Pons (tissue), 1 donor: ENCODE results near the gene MAP7.
"Not testable (repeated sequence)": the region's sequence is repeated elsewhere in the genome, so short reads cannot be mapped to it uniquely, and the experiment has no call there.

ENCODE experiments used
- DNase-seq: peaks from one replicate; pipeline ENCODE4 v3.0.0-alpha.2; 2016; ENCODE audit warnings: low spot score

Gene MAP7

DNA sequence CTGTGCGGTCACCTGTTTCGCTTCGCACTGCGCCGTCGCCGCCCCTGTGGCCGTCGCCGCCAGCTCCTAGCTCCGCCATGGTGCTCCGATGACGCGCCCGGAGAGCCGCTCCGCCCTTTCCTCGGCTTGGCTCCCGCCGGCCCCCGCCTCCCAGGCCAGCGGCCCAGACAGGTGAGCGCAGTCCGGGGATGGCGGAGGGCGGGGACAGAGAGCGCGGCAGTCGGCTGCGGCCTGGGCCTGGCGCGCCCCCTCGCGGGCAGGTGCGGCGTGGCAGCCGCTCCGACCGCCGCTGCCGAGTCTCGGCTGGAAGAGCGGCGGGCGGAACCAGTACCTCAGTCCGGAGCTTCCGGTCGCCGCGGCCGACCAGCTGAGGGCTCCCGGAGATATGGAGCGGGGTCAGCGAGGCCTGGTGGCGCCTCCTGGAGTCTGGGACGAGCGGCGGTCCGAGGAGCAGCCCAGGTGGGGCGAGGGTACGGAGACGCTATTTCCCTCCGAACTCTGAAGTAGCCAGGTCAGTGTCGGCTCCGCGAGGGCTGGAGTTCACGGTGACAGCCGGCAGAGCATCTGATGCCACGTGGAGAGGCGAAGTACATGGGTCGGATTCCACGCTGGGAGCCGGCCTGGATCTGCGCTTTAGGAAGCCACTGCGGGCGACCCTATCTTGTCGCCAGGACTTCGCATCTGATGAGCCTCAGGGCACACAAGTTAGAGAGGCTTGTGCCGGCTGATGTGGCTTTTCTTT is at the start of gene MAP7:
TSS of gene MAP7 (minus strand) at position 93 of the 742 bp plus-strand sequence. CDS start at position 79, 14 bp downstream.
- no peak for DNase-seq

DNA sequence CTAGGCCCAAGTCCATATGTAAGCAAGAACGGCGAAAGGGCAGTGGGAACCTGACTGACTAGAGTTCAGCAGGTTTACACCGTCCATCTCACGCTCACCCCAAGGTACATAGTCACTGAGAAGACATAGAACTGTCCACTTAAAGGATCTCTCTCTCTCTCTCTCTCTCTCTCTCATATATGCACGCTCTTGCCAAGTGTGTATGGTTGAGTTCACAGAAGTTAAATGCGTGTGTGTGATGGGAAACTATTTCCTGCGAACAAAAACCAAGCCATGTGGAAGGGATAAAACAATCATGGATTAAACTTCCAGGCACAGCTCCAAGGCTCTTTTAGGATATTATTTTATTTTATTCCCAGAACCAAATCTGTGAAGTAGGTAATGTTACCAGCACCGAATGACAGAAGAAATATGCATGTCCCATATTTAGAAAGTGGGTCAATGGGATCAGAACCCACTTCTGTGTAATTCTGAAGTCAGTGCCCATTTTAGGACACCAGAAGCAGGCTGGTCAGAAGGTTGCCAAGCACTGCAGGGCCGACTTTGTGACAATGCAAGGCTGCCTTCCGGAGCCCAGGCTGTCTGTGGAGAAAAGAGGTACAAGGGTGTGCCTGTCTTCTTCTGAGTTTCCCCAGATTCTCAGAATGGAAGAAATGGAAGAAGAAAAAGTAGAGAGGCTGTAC is 49.2 kb upstream of the MAP7 start:
- DNase-seq, result no peak

DNA sequence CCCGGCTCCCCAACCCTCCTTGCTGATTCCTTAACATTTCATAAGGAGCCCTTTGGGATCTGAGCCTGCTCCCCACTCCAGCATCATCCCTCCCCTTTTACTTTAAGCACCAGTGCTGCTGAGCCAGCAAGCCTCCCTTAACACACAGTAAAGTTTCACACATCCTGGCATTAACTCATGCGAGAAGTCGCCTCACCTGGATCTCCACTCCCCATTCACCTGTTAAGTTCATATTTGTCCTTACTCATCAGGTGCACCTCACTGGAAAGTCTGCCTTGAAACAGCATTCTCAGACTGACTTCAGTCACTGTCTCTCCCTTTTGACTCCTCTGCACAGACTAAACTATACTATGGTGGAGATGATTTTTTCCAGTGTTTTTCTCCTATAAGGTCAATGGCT is 47.8 kb upstream of the MAP7 start:
- no peak for DNase-seq

DNA sequence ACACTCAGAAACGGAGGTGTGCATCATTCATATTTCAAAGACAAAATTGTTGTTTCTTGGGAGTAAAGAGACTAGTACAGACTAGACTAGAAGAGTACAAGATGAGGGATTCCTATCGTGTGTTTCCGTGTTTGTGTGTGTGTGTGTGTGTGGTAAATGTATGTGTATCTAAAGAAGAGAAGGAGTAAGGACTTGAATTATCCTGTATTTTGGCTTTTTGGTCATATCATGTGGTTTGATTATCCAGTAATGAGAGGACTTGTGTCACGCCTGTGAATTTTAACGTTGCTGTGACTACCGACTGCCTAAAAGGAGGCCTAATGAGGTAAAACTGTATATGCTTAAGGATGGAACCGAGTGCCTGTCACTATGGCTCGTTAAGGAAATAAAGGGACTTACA is 44.4 kb upstream of the MAP7 start:
- no peak for DNase-seq

DNA sequence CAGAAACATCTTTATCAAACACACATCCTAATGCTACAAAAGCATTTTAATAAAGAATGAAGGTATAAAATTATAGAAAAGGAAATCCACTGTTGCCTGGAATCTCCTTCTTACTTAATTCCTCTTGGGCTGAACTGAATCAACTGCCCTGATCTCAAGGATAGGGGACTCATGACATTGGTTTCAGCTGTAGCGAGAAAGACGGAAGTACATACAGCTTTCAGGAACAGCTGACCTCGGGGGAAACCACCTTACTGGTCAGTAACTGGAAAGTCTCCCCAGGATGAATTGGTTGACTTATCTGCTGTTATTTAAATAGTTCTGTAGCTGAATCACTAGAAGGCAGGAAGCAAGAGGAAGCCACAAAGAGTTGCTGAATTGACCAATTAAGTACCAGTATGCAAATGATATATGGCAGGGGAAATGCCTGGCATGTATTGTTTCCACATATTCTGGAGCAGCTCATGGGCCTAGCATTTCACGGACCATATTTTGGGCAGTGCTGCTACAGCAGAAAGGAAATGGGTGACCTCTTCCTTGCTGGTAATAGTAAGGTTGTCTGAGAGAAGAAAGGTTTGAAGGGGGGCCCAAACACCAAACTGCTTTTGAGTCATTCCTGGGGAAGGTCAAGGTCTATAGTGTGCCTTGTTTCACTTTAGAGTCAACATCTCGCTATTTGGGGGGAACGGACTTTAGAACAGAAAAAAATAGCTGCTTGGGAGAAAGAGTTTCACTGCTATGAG is 43.7 kb upstream of the MAP7 start:
- DNase-seq, result peak; percentile 66

DNA sequence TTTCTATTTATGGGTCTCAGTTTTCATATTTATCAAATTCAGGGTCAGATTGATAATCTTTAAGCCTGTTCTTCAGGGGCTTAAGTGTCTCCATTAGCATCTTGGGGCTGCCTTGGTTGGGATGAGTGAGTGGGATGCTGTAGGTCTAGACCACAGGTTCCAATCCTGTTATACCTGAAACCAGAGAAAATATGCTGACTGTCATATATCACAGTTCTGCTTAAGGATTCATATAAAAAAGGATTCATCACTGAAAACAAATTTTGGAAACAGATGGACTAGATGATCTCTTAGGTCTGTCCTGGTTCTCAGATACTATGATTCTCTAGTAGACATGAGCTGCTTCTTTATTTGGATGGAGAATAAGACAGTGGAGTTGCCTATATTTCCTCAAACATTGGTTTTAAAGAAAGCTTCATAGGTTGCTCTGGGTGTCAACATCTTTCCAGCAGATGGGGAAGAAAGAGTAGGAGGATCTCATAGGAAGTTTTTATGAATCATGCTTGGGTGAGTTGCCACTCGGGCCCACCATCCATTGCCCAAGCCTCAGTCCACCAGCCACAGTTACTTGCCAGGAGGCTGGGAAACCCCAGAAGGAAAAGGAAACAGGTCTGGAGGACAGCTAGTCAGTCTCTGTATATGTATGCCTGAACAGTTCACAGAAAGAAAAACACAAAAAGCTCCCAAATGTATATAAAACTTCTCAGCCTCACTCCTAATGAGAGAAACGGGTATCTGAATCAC is 42.9 kb upstream of the MAP7 start:
- no peak for DNase-seq

DNA sequence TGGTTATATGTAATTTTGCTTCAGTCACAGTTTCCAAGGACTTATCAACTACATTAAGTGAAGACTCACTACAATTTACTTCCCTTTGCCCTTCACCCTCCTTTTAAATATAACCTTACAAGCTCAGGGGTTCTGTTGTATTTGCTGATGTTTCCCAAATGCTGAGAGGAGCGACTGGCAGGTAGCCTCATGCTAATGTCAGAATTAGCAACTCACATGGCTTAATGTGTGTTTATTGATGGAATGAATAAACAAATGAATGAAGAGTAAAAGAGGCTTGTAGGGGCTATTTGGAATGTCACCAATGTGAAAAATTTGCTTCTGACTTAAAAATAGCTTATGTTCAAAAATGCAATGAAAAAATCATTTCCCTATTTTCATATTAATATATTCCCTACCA is 41.4 kb upstream of the MAP7 start:
- DNase-seq, result no peak

DNA sequence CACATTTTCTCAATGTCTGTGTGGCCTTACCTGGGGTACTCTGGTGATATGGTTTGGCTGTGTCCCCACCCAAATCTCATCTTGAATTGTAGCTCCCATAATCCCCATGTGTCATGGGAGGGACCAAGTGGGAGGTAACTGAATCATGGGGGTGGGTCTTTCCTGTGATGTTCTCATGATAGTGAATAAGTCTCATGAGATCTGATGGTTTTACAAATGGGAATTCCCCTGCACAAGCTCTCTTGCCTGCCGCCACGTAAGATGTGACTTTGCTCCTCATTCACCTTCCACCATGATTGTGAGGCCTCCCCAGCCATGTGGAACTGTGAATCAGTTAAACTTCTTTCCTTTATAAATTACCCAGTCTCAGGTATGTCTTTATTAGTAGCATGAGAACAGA is 40.6 kb upstream of the MAP7 start:
- not testable (repeated sequence) for DNase-seq

DNA sequence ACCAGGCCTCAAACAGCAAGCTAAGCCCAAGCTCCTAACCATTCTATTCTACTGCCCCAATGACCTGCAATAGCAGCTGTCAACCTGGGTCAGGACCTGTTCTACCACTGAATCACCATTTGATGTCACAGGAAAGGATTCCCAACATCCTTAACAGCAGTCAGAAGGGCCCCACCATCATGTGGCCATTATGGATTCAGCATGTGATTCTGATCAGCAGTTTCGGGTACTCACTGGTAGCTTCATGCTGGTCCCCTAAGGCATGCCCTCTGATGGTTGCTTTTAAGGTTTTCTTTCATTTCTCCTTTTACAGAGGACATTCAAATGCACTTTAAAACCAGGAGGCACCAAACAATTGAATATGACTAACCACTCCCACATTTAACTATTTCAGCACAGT is 37.3 kb upstream of the MAP7 start:
- DNase-seq, result no peak

DNA sequence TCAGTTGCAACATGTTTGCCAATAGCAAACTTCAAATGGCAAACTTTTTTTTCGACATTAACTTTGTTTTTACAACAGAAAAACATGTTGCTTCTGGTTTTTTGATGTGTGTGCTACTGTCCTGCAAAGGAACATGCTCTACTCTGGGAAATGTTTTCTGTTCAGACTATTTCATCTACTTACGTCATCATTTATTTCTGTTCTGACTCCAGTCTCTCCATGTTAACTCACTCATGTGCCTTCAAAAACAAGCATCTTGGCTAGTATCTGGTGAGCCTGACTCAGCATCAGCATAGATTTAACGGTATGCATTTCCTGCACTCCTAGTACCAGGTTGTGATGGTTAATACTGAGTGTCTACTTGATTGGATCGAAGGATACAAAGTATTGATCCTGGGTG is 36.1 kb upstream of the MAP7 start:
- no peak for DNase-seq

DNA sequence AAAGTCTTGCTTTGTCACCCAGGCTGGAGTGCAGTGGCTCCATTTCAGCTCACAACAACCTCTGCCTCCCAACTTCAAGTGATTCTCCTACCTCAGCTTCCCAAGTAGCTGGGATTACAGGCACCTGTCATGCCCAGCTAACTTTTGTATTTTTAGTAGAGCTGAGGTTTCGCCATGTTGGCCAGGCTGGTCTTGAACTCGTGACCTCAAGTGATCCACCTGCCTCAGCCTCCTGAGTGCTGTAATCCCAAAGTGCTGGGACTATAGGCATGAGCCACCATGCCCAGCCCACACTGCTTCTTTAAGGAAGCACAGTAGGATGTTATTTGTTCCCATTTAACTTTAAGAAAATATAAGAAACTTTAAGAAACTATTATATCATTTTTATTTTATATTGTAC is 35.3 kb upstream of the MAP7 start:
- not testable (repeated sequence) for DNase-seq

DNA sequence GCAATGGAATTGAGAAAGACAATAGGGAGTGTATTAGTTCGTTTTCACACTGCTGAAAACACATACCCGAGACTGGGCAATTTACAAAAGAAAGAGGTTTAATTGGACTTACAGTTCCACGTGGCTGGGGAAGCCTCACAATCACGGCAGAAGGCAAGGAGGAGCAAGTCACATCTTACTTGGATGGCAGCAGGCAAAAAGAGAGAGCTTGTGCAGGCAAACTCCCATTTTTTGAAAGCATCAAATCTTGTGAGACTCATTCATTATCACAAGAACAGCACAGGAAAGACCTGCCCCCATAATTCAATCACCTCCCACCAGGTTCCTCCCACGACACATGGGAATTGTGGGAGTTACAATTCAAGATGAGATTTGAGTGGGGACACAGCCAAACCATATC is 34.1 kb upstream of the MAP7 start:
- DNase-seq, result not testable (repeated sequence)

DNA sequence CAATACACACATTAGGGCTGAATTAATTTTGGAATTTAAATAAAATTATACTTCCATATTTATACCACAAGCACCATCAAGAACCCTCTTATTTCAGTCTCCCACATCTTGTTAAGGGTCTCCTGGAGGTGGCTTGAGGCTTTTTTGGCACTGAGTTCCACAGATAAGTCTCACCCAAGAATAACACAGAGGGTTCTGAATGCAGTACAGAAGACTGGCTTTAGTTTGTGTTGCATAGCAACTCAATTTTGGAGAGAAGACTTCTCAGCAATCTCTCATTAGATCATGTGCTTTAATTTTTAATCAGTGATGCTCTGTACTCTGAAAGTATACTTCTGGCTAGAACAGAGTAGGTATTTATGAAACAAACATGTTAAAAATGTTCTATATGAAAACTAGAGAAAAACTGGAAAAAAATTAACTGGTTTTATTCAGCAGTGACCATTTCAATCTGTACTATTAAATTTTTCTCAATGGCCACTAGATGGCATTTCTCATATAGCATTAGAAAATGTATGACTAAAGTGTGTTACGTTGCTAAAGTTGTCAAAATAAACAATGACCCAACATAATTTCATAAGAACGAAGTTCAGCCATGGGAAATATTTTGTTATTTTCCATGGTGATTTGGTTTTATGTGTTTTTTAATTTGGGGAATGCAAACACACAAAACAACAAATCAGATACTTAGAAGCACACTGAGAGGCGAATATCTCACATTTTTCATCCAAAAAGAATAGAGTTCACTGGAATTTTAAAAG is 32.7 kb upstream of the MAP7 start:
- DNase-seq, result peak; percentile 37

DNA sequence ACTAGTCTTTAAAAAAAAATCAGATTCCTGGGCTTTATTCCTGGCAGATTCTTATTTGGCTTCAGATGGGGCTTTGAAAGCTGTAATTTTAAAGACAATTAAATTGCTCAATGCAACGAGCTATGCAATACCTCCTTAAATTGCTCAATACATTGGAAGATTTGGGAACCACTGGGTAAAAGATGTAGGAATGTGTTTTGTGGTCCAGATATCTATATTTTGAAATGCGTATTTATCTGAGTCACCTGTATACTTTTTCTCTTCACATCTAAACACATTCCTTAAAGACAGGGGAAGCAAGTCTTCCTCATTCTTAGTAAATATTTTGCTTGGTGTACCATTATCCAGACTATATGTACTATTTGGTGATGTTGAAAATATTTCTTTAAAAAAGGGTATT is 29.6 kb upstream of the MAP7 start:
- DNase-seq, result no peak

DNA sequence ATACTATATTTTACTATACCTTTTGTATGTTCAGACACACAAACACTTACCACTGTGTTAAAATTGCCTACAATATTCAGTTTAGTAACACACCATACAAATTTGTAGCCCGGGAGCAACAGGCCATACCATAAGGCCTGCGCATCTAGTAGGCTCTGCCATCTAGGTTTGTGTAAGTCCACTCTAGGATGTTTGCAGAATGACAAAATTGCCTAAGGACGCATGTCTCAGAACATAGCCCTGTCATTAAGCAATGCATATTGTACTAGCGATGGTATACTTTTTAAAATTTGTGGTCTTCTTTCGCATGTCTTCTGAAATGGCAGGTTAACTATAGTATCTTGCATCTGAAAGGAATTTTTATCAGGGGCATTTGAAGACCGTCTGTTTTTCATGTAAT is 26.6 kb upstream of the MAP7 start:
- DNase-seq, result no peak

DNA sequence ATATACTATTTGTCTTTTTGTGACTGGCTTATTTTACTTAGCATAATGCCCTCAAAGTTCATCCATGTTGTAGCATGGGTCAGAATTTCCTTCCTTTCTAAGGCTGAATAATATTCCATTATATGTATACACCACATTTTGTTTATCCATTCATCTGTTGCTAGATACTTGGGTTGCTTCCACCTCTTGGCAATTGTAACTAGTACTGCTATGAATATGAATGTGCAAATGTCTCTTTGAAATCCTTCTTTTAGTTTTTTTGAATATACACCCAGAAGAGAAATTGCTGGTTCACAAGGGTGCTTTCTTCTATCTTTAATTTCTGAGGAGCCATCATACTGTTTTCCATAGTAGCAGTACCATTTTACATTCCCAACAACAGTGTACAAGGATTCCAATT is 21.3 kb upstream of the MAP7 start:
- no peak for DNase-seq

DNA sequence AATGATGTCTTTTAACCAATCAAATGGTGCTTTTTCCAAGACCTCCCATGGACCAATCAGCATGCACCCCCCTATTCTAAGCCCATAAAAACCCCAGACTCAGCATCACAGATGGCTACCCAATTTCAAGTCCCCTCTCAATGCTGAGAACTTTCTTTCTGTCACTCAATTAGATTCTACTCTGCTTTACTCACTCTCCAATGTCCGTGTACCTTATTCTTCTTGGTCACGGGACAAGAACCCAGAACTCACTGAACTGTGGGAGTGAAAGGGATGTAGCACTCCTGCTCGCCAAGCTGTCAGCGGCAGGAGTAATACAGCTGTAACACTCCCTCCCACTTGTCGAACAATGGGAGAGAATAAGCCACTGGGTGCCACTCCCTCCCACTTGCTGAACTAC is 20.8 kb upstream of the MAP7 start:
- DNase-seq, result no peak

DNA sequence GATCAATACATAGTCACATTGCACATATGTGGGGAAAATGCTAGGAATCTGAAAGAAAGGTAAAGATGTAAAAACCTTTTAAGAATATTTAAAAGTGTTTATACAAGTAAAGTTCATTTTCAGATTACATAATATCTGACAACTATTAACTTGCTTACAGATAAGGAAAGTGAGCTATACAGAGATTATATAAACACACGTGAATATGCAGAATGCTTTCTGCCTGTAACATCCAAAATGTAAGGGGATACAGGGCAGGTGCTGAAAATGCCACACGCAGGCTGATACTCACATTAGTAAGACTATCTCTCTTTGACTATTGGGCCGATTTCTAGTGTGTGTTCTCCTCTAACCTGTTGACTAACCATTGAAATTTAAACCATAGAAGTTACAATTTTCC is 17.9 kb upstream of the MAP7 start:
- no peak for DNase-seq

DNA sequence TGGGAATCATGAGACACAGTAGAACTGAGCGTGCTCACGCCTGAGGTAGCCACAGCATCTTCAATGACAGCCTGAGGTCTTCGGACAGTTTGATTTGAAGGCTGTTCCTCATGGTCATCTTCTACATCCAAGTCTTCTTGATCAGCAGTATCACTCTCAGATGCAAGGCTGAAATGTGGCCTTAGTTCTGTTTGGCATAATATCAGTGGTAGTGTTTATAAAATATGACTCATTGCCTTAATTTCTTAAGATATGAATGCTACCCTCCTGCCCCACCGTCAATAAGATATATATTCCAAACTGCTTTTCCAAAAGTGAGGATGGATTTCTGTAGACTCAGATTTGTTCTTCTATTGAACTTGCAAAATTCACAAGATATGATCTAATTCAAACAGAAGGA is 17.5 kb upstream of the MAP7 start:
- no peak for DNase-seq

DNA sequence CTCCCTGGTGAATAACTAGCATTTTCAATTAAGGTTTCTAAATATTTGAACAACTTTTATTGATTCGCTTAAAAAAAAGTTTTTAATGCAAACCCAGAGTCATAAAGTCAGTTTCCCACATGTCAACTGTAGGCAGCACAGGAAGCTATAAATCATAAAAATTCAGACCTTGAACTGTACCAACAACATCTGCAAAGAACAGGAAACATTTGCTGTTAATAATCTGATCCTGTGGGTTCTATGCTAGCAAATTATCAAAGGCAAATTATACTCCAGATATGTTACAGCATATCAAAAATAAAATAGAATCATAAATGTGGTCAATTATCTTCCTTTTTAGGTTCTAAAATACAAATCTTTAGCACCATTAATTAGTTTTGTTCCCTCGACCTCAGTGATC is 16.6 kb upstream of the MAP7 start:
- DNase-seq, result no peak

DNA sequence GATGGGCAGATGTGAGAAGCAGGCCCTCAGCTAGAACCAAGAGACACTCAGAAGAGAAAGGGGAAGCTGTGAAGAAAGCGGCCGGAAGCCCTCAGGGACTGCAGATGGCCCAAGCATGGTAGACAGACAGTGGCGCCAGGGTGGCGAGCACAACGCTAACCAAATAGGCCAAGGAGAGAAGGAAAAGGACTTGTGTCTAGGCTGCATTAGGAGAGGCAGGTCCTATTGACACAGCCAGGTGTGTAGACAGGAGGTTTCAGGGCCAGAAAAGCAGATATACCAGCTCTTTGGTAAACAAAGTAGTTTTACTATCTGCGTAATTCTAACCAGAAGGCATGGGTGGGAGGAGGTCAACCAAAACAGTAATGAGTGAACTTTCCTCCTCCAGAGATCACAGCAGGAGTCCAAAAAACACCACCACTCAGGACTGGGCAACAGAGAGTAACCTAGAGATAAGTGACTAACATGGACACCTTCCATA is 15.8 kb upstream of the MAP7 start:
- no peak for DNase-seq

DNA sequence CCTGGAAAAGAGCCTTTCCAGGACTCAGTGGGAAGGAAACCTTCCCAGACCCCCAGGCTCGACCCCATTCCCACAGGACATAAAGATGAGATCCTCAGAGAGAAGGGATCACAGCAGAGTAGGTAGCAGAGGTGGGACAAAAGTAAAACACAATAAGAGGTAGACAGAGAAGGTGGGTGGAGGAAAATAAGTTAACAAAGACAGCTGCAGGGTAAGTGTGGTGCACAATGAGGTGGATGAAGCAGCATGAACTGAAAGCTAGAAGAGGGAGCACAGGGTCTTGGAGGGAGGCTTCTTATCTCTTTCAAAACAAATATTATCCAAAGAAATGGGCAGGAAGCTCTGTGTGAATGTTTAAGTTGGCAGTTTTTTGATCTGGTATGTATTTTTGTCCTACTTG is 14.0 kb upstream of the MAP7 start:
- no peak for DNase-seq
